ENCODE measurements around the gene CYBC1.

Gene CYBC1

GRCh38 chr17:82419540-82419939 is 31.0 kb downstream of the CYBC1 start:
- peak overlapping the region; percentile 81 to 95; a peak in 3 of 4 replicates for H3K4me3 ChIP-seq (ENCODE audit: low read depth in 1 of 2, low read length in 2 of 2)
- peaks cover 38% of the 10 kb centered on the region for H3K79me2 ChIP-seq (ENCODE audit: insufficient read depth, low read length)
- ATAC-seq (ENCODE audit: insufficient read depth, low read depth) (no peak), DNase-seq (no peak)
- peaks cover 18% of the 10 kb centered on the region for H4K20me1 ChIP-seq (ENCODE audit: insufficient read depth, low read length)
- no peaks in the 10 kb centered on the region for H3K27me3 ChIP-seq (ENCODE audit: insufficient read depth, low read length, poor library complexity)
- H3K4me1 ChIP-seq (ENCODE audit: insufficient read depth, low read length), result peaks cover 35% of the 10 kb centered on the region
- H3K36me3 ChIP-seq (ENCODE audit: insufficient read depth, low read length), result peaks cover 27% of the 10 kb centered on the region
- H3K9ac ChIP-seq (ENCODE audit: low read depth, low read length), result peak overlapping the region; percentile 85
- H3K9me3 ChIP-seq (ENCODE audit: insufficient read depth, low read length, severe bottlenecking), result no peaks in the 10 kb centered on the region
- TF ChIP-seq, protein P1, sequence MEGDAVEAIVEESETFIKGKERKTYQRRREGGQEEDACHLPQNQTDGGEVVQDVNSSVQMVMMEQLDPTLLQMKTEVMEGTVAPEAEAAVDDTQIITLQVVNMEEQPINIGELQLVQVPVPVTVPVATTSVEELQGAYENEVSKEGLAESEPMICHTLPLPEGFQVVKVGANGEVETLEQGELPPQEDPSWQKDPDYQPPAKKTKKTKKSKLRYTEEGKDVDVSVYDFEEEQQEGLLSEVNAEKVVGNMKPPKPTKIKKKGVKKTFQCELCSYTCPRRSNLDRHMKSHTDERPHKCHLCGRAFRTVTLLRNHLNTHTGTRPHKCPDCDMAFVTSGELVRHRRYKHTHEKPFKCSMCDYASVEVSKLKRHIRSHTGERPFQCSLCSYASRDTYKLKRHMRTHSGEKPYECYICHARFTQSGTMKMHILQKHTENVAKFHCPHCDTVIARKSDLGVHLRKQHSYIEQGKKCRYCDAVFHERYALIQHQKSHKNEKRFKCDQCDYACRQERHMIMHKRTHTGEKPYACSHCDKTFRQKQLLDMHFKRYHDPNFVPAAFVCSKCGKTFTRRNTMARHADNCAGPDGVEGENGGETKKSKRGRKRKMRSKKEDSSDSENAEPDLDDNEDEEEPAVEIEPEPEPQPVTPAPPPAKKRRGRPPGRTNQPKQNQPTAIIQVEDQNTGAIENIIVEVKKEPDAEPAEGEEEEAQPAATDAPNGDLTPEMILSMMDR (IDR thresholded peaks at IDR 0.05; ENCODE audit: borderline replicate concordance, extremely low read depth, low read length, poor library complexity, severe bottlenecking), result no peak
- TF ChIP-seq EZH2 (IDR thresholded peaks at IDR 0.05; ENCODE audit: borderline replicate concordance, low read depth, low read length, severe bottlenecking), result no peak
- peak overlapping the region; percentile 97 for H3K27ac ChIP-seq (ENCODE audit: low read length)
- 0 out of 2 replicates have a peak overlapping the region, but pooled peaks have one; percentile 93 for H2AFZ ChIP-seq (ENCODE audit: low read depth, low read length)
- peak overlapping the region; percentile 97 for H3K4me2 ChIP-seq (ENCODE audit: insufficient read depth, low read length)

DNA sequence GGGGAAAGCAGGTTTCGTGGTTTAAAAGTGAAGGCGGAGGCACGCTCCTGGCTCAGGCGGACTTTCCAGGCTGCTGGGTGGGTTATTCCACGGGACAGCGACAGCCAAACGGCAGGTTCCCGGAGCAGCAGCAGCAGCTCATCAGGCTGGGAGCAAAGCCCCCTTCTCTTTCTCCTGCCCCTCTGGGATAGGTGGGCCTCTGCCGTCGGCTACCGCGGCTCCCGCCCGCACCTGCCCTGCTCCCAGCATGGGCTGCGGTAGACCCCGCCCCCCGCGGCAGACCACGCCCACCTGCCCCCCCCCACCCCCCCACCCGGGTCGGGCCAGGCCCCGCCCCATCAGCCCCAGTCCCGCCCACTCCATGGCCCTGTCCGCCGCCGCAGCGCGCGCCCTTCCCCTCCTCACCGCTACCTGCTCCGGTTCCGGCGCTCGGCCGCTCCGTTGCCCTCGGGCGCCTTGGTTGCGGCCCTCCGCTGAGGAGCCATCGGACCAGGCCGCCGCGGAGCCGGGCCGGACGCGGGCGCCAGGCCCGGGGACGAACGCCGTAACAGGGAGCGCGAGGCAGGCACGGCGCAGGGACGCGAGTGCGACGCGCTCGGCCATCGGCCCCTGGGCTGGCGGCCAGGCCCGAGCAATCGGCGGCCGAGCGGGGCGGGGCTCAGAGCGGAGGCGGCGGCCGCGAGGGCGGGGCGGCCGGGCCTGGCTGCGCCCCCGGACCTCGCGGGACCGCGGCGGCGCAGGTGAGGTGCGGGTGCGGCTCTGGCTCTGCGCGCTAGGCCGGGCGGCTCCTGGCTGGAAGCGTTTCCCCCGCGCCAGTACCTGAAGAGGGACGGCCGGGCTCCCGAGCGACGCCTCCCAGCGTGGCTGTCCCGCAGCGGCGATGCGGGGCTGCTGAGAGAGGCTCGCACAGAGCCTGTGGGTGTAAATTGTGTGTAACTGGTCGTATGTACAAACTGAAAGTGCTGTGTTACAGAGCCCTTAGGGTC is 32.3 kb downstream of the CYBC1 start, which contains the start of the genes HEXD and OGFOD3:
TSS of gene HEXD (plus strand) at position 347 of the 986 bp plus-strand sequence. CDS start 1,453 bp downstream, outside the sequence.
TSS of gene OGFOD3 (minus strand) at position 586 of the 986 bp plus-strand sequence. CDS start at position 485, 101 bp downstream.
- Histone ChIP-seq H2AFZ (ENCODE audit: low read depth, low read length) (peak within 1 kb of the TSS; percentile 93), H3K79me2 (ENCODE audit: insufficient read depth, low read length) (peaks cover 40% of the 10 kb centered on the region), H3K4me1 (ENCODE audit: insufficient read depth, low read length) (peaks cover 37% of the 10 kb centered on the region), H3K4me2 (ENCODE audit: insufficient read depth, low read length) (peak within 1 kb of the TSS; percentile 97), H3K9ac (ENCODE audit: low read depth, low read length) (peak within 1 kb of the TSS; percentile 85), H4K20me1 (ENCODE audit: insufficient read depth, low read length) (peaks cover 18% of the 10 kb centered on the region), H3K27ac (ENCODE audit: low read length) (peak within 1 kb of the TSS; percentile 97), H3K36me3 (ENCODE audit: insufficient read depth, low read length) (peaks cover 27% of the 10 kb centered on the region), H3K9me3 (ENCODE audit: insufficient read depth, low read length, severe bottlenecking) (no peaks in the 10 kb centered on the region), H3K27me3 (ENCODE audit: insufficient read depth, low read length, poor library complexity) (no peaks in the 10 kb centered on the region), H3K4me3 (ENCODE audit: low read depth in 1 of 2, low read length in 2 of 2) (peak within 1 kb of the TSS; percentile 86 to 95)
- DNase-seq, result peak; percentile 83
- TF ChIP-seq EZH2 (IDR thresholded peaks at IDR 0.05; ENCODE audit: borderline replicate concordance, low read depth, low read length, severe bottlenecking), result no peak
- TF ChIP-seq, protein P1 (IDR thresholded peaks at IDR 0.05; ENCODE audit: borderline replicate concordance, extremely low read depth, low read length, poor library complexity, severe bottlenecking), result no peak
- peak; percentile 78 for ATAC-seq (ENCODE audit: insufficient read depth, low read depth)

DNA sequence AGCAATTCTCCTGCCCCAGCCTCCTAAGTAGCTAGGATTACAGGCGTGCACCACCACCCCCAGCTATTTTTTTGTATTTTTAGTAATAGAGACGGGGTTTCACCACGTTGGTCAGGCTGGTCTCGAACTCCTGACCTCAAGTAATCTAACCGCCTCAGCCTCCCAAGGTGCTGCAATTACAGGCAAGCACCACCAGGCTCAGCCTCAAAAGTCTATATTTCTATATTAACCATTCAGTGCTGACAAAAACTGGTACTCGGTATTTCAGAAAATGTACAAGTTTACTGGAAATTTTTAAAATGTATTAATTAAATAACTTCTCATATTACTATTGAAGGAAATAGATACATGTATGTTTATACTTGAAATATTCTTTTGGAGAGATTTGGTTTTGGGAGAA is 33.8 kb downstream of the CYBC1 start:
- H3K27me3 ChIP-seq (ENCODE audit: insufficient read depth, low read length, poor library complexity), result no peaks in the 10 kb centered on the region
- H3K4me3 ChIP-seq (ENCODE audit: low read depth in 1 of 2, low read length in 2 of 2), result no peak overlapping the region
- H3K9me3 ChIP-seq (ENCODE audit: insufficient read depth, low read length, severe bottlenecking), result no peaks in the 10 kb centered on the region
- H2AFZ ChIP-seq (ENCODE audit: low read depth, low read length), result no peak overlapping the region
- no peak for TF ChIP-seq EZH2 (IDR thresholded peaks at IDR 0.05; ENCODE audit: borderline replicate concordance, low read depth, low read length, severe bottlenecking)
- TF ChIP-seq, protein P1 (IDR thresholded peaks at IDR 0.05; ENCODE audit: borderline replicate concordance, extremely low read depth, low read length, poor library complexity, severe bottlenecking), result peak; percentile 28
- peaks cover 31% of the 10 kb centered on the region for H3K36me3 ChIP-seq (ENCODE audit: insufficient read depth, low read length)
- peaks cover 18% of the 10 kb centered on the region for H4K20me1 ChIP-seq (ENCODE audit: insufficient read depth, low read length)
- no peak for DNase-seq
- peaks cover 37% of the 10 kb centered on the region for H3K4me1 ChIP-seq (ENCODE audit: insufficient read depth, low read length)
- no peak overlapping the region for H3K9ac ChIP-seq (ENCODE audit: low read depth, low read length)
- H3K4me2 ChIP-seq (ENCODE audit: insufficient read depth, low read length), result no peak overlapping the region
- no peak overlapping the region for H3K27ac ChIP-seq (ENCODE audit: low read length)
- H3K79me2 ChIP-seq (ENCODE audit: insufficient read depth, low read length), result peaks cover 43% of the 10 kb centered on the region
- no peak for ATAC-seq (ENCODE audit: insufficient read depth, low read depth)
